ENCODE measurements around the gene CHRNA5.

DNA sequence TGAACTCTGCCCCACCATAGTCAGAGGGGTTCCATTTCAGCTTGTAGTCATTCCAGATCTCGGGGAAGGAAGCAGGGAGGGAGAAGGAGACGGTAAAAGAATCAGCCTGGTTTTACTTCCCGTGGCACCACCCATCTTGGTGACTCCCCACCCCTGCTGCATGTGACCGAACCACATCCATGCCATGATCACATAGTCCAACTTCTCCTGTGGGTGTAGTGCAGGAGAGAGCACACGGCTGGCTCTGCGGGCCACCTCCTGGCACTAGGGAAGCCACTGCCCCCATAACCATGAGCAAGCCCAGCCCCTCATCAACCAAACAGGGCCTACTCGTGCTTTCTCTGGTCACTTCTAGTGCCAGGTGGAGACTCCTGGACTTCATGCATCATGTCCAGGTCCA is 51.8 kb downstream of the CHRNA5 start:
- no peak for TF ChIP-seq POLR2A (IDR thresholded peaks at IDR 0.05)
- TF ChIP-seq CTCF (IDR thresholded peaks at IDR 0.05): no peak
- no peak for TF ChIP-seq EP300 (IDR thresholded peaks at IDR 0.05)
